Activated effector memory CD4-positive, alpha-beta T cell treated with Interleukin-2 at 50 U/mL for 16 hours (primary cell): ENCODE data around the gene TOLLIP.
"Not testable (repeated sequence)": the region's sequence is repeated elsewhere in the genome, so short reads cannot be mapped to it uniquely, and the experiment has no call there.

Experiments
- DNase-seq: peaks from one replicate; pipeline ENCODE4 v3.0.0-alpha.2; 2020

Gene TOLLIP

GRCh38 chr11:1260023-1260501 lies 49.4 kb downstream of the TOLLIP start:
- DNase-seq: no peak

- no peak for DNase-seq
Measured at GRCh38 chr11:1259561-1259960, 49.9 kb downstream of the TOLLIP start.

- no peak for DNase-seq
Measured at GRCh38 chr11:1259076-1259461, 50.4 kb downstream of the TOLLIP start.

- no peak for DNase-seq
Measured at GRCh38 chr11:1258401-1259075, 50.9 kb downstream of the TOLLIP start.

GRCh38 chr11:1257916-1258315 lies 51.5 kb downstream of the TOLLIP start:
- no peak for DNase-seq

GRCh38 chr11:1257366-1257765 lies 52.1 kb downstream of the TOLLIP start:
- DNase-seq: no peak

GRCh38 chr11:1256257-1257045 lies 53.0 kb downstream of the TOLLIP start:
- no peak for DNase-seq

- DNase-seq: no peak
Measured at GRCh38 chr11:1255151-1255550, 54.3 kb downstream of the TOLLIP start.

- no peak for DNase-seq
Measured at GRCh38 chr11:1254733-1255132, 54.7 kb downstream of the TOLLIP start.

- no peak for DNase-seq
Measured at GRCh38 chr11:1254086-1254648, 55.3 kb downstream of the TOLLIP start.

- DNase-seq: no peak
Measured at GRCh38 chr11:1253103-1253485, 56.3 kb downstream of the TOLLIP start.

- no peak for DNase-seq
Measured at GRCh38 chr11:1252371-1253102, 56.9 kb downstream of the TOLLIP start.

- DNase-seq: no peak
Measured at GRCh38 chr11:1251236-1251770, 58.1 kb downstream of the TOLLIP start.

GRCh38 chr11:1250411-1250810 lies 59.0 kb downstream of the TOLLIP start:
- DNase-seq: not testable (repeated sequence)

- not testable (repeated sequence) for DNase-seq
Measured at GRCh38 chr11:1248951-1249350, 60.5 kb downstream of the TOLLIP start.

- not testable (repeated sequence) for DNase-seq
Measured at GRCh38 chr11:1247026-1247425, 62.4 kb downstream of the TOLLIP start.

GRCh38 chr11:1246301-1246700 lies 63.1 kb downstream of the TOLLIP start:
- DNase-seq: not testable (repeated sequence)

- not testable (repeated sequence) for DNase-seq
Measured at GRCh38 chr11:1245717-1246116, 63.7 kb downstream of the TOLLIP start.

GRCh38 chr11:1244557-1244956 lies 64.9 kb downstream of the TOLLIP start:
- not testable (repeated sequence) for DNase-seq

- DNase-seq: not testable (repeated sequence)
Measured at GRCh38 chr11:1243521-1243920, 65.9 kb downstream of the TOLLIP start.

- DNase-seq: not testable (repeated sequence)
Measured at GRCh38 chr11:1242751-1243150, 66.7 kb downstream of the TOLLIP start.

GRCh38 chr11:1242289-1242688 lies 67.1 kb downstream of the TOLLIP start:
- no peak for DNase-seq

- DNase-seq: no peak
Measured at GRCh38 chr11:1241706-1242105, 67.7 kb downstream of the TOLLIP start.
